Adrenal gland (tissue), 12 donors: ENCODE data around the gene CACUL1. TPM values are rescaled to one million over a fixed set of nuclear protein-coding genes. Genes with fewer than 3 reads are reported as not detected.

Experiments used
- DNase-seq, 7 donors: peaks; one replicate each; pipeline ENCODE4 v3.0.0-alpha.2; 2019 to 2020
- H3K27ac ChIP-seq, 5 donors: fragments of 200-600 bp; sonication (generic) in 4 of 5; 1 replicate in 3 of 5; 2 replicates in 2 of 5; pipeline versions ENCODE4 v1.5.1 to v1.8.0; 2016 to 2020; ENCODE audit warnings: mild to moderate bottlenecking in 1 of 5
- H3K27me3 ChIP-seq: fragments of 200-600 bp; 2 replicates; pipeline ENCODE4 v1.8.0; 2021
- H3K36me3 ChIP-seq, 2 donors: fragments of 200-600 bp; replicated peaks in 1 of 2; 1 replicate in 1 of 2; 2 replicates in 1 of 2; pipeline versions ENCODE4 v1.5.1 to v1.8.0; 2018 to 2022
- H3K4me1 ChIP-seq, 2 donors: fragments of 200-600 bp; replicated peaks in 1 of 2; 1 replicate in 1 of 2; 2 replicates in 1 of 2; pipeline versions ENCODE4 v1.5.1 to v1.8.0; 2018 to 2021
- H3K4me3 ChIP-seq, 4 donors: fragments of 200-600 bp; sonication (generic) in 3 of 4; one replicate each; pipeline ENCODE4 v1.5.1; 2016 to 2018
- H3K9me3 ChIP-seq, 3 donors: fragments of 200-600 bp; sonication (generic) in 1 of 3; replicated peaks in 1 of 3; 1 replicate in 2 of 3; 2 replicates in 1 of 3; pipeline versions ENCODE4 v1.5.1 to v1.8.0; 2016 to 2021
- POLR2A ChIP-seq, 2 donors: fragments of 450-650 bp; IDR thresholded peaks; one replicate each; pipeline ENCODE4 v1.6.1; 2017; ENCODE audit warnings: antibody characterized with exemption in 2 of 2, mild to moderate bottlenecking in 2 of 2, moderate library complexity in 1 of 2
- WGBS, 4 donors: extraction: QIAGEN DNeasy Blood & Tissue Kit in 2 of 4; methylation state at CpG; one replicate each; pipeline versions ENCODE4 v1.1.5 to v1.1.7; 2013 to 2017; 5-methylcytosine and 5-hydroxymethylcytosine counted together
- intact Hi-C, 2 donors: fragments of 100-400 bp; cut with DNase I; formaldehyde crosslinking; loops; one replicate each; pipeline versions ENCODE4 v1.14.1 to v1.15.0; 2022 to 2023
- polyA plus RNA-seq, 3 donors: library from polyadenylated mRNA; stranded (reverse); fragments of 200-250 nt in 2 of 3; fragments of 350-450 nt in 1 of 3; fragmentation: Illumina TruSeq in 1 of 3; extraction: RNeasy Lipid Tissue Mini Kit (QIAGEN cat#74804) in 1 of 3; gene quantifications; one replicate each; pipeline ENCODE4 v1.2.3, GENCODE V29; 2013 to 2014
- total RNA-seq, 9 donors: library from RNA; depleted of rRNA in 4 of 9; stranded (reverse); fragments of >200 nt in 4 of 9; fragments of 120-200 nt in 1 of 9; fragmentation: NEBNext Ultra II Directional in 1 of 9; extraction: Animal tissue kit (Norgen Biotek cat#: 25700) in 1 of 9; gene quantifications; one replicate each; pipeline versions ENCODE4 v1.1.0 to v1.2.4, GENCODE V29; 2013 to 2023
- TF ChIP-seq, protein P1 (sequence below), 6 experiments: fragments of 450-650 bp in 4 of 6; fragments of 200-600 bp in 2 of 6; sonication (generic) in 1 of 6; IDR thresholded peaks; 1 replicate in 5 of 6; 2 replicates in 1 of 6; pipeline versions ENCODE4 v1.5.1 to v1.8.0; 2016 to 2021; ENCODE audit warnings: antibody characterized with exemption in 6 of 6, mild to moderate bottlenecking in 2 of 6, moderate library complexity in 1 of 6
- donor health status: healthy with polysubstance abuse.
- donor health status: Bipolar disorder and iron deficiency.
- donor health status: DM: yes; HTN: yes; CAD: no.
- donor health status: DM: no; HTN: no; CAD: no.
- donor health status: DM: no; HTN: no; CAD: no.
- donor health status: DM: yes; HTN: yes; CAD: no.

CACUL1 gene
- total and polyA plus RNA-seq, 12 donors: 6.9 to 70.0 (median 30.9) TPM

DNA sequence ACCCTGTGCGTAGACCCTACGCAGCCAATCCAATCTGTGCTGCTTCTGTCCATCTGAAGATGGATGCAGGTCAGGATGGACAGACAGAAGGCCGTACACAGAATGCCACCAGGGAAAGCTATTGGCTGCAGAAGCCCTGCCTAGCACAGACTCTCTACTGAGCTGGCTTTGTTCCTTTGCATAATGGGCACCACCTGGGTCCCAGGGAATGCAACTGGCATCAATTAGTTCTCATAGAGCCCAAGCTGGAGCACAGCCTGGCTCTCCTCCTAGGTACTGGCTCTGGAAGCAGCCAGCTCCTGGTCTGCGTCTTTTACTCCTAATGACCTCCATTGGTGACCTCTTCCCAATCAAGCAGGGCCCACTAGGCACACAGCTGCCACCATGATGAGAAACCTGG lies 26.8 kb upstream of the CACUL1 start:
- Histone ChIP-seq H3K27ac (no peak overlapping the region), H3K27me3 (no peaks in the 10 kb centered on the region), H3K4me3 (no peak overlapping the region), H3K36me3 (no peaks in the 10 kb centered on the region), H3K9me3 (no peaks in the 10 kb centered on the region), H3K4me1 (no peaks in the 10 kb centered on the region)
- intact Hi-C loops: no loop called here
- TF ChIP-seq, protein P1, sequence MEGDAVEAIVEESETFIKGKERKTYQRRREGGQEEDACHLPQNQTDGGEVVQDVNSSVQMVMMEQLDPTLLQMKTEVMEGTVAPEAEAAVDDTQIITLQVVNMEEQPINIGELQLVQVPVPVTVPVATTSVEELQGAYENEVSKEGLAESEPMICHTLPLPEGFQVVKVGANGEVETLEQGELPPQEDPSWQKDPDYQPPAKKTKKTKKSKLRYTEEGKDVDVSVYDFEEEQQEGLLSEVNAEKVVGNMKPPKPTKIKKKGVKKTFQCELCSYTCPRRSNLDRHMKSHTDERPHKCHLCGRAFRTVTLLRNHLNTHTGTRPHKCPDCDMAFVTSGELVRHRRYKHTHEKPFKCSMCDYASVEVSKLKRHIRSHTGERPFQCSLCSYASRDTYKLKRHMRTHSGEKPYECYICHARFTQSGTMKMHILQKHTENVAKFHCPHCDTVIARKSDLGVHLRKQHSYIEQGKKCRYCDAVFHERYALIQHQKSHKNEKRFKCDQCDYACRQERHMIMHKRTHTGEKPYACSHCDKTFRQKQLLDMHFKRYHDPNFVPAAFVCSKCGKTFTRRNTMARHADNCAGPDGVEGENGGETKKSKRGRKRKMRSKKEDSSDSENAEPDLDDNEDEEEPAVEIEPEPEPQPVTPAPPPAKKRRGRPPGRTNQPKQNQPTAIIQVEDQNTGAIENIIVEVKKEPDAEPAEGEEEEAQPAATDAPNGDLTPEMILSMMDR (IDR thresholded peaks at IDR 0.05): no peak
- TF ChIP-seq POLR2A (IDR thresholded peaks at IDR 0.05): no peak
- 82 to 98% (median 94%) methylated on average over 3 to 4 of the region's 4 CpGs for WGBS, 4 donors
- DNase-seq: no peak

DNA sequence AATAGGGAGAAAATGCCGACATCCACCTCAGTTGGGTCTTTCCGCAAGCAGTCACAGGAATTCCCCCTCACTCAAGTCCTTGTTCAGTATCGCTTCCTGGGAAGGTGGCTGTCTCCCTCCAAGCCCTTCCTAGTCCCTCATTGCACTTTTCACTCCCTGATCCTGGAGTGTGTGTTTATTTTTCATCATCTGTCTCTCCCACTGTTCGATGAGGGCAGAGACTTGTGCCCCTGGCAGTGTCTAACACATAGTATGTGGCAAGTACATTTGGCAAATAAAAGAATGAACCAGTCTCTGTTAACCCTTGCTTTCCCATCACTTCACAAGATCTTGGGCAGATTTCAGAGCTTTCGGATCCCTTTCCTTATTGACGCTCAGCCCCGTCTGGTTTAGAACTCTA lies 24.0 kb upstream of the CACUL1 start:
- Histone ChIP-seq H3K27me3 (no peaks in the 10 kb centered on the region), H3K4me3 (no peak overlapping the region), H3K9me3 (no peaks in the 10 kb centered on the region), H3K27ac (no peak overlapping the region), H3K4me1 (no peaks in the 10 kb centered on the region), H3K36me3 (no peaks in the 10 kb centered on the region)
- intact Hi-C loops: no loop called here
- no peak for DNase-seq
- 73 to 78% (median 75%) methylated on average over 7 of the region's 7 CpGs for WGBS, 4 donors
- no peak for TF ChIP-seq POLR2A (IDR thresholded peaks at IDR 0.05)
- TF ChIP-seq, protein P1 (IDR thresholded peaks at IDR 0.05): no peak

DNA sequence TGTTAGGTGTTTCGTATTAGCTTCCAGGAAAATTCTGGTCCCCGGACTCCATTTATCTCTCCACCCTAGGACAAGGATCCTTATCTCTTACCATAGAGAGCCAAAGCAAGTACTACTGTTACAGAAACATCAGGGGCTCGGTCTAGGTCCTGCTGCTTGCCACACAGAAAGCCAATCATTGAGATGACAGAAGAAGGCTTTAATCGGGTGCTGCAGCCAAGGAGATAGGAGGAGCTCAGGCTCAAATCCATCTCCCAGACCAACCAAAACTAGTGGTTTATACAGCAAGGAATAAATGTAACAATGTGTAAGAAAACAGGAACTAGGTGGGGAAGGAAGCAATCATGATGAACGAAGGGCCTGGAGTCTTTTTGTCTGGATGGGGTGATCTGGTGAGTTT lies 22.2 kb upstream of the CACUL1 start:
- WGBS, 4 donors: 48 to 82% (median 72%) methylated on average over 5 of the region's 5 CpGs
- Histone ChIP-seq H3K4me1 (no peaks in the 10 kb centered on the region), H3K27ac (no peak overlapping the region), H3K27me3 (no peaks in the 10 kb centered on the region), H3K4me3 (no peak overlapping the region), H3K9me3 (no peaks in the 10 kb centered on the region), H3K36me3 (no peaks in the 10 kb centered on the region)
- intact Hi-C loops: no loop called here
- no peak for TF ChIP-seq POLR2A (IDR thresholded peaks at IDR 0.05)
- TF ChIP-seq, protein P1 (IDR thresholded peaks at IDR 0.05): no peak
- DNase-seq: no peak

DNA sequence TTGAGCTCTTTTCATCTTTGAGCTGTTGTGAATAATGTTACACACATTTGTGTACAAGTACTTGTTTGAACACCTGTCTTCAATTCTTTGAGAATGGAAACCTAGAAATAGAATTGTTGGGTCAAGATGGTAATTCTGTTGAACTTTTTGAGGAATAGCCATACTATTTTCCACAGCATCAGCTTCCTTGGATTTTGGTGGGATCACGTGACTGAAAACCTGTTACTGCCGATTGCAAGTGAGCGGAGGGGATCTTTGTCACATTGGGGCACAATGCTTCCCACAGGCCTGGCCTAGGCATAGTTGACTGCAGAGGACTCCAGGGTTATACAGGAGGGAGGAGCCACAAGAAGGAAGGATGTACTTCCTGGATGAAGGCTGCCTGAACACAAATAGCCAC lies 21.3 kb upstream of the CACUL1 start:
- 91 to 97% (median 95%) methylated on average over 3 of the region's 3 CpGs for WGBS, 4 donors
- Histone ChIP-seq H3K36me3 (no peaks in the 10 kb centered on the region), H3K27me3 (no peaks in the 10 kb centered on the region), H3K27ac (no peak overlapping the region), H3K4me1 (no peaks in the 10 kb centered on the region), H3K4me3 (no peak overlapping the region), H3K9me3 (no peaks in the 10 kb centered on the region)
- DNase-seq: no peak
- intact Hi-C loops: no loop called here
- TF ChIP-seq POLR2A (IDR thresholded peaks at IDR 0.05): no peak
- TF ChIP-seq, protein P1 (IDR thresholded peaks at IDR 0.05): no peak
